ENCODE measurements around the gene PPARGC1A.

PPARGC1A gene

GRCh38 chr4:23881674-23882337, 8.0 kb downstream of the PPARGC1A start:
- DNase-seq (ENCODE audit: low spot score): no peak

DNA sequence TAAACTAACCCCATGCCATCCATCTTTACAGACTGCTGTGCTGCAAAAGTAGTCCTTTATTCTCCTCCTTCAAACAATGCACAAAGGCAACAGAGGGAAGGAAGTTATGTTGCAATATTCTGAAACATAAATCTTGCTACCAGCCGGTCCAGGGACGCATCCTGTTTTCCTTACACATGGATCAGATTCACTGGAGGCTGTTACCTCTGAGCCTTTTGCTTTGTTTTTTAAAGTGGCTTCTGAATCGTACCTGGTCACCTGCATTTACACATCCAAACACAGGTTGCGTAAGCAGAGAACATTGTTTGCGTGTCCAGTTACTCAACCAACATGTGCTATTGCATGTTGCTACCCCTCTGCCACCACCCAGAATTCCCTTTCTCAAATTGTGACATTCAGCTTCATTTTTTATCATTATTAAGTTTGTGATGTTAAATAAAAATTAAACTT, 8.8 kb downstream of the PPARGC1A start:
- DNase-seq (ENCODE audit: low spot score): no peak

DNA sequence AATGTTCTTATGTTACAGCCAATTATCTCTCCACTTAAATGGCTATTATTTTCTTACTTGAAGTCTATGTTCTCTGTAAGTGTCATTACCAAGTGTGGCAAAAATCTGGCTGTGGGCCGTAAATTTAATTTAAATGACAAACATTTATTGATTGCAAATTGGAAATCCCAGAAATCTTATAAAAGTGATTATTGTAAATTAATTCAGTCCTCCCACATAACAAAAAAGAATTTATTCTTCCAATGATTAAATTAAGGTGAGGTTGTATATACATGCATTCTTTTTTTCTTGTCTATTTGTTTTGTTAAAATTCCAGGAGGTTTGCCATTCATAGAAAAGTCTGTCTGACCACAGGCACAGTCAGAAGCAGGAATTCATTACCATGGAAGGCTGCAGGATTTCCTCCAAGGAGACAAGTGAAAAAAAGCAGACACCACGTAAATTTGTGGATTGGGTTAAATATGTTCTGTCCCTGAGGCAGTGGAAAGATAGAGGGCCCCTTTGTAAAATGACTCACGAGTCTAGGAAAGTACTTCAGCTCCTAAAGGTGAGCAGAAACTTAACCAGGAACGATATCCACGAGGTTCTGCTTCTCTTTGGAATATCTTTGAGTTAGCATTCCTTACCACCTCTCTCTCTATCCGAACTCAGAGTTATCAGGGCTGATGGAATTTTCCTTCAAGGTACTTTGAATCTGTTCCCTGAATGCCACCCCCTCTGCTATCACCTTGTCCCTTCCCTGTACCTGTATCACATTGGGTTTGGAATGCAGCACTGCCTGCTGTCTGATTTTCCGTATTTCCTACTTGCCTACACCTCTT, 10.7 kb downstream of the PPARGC1A start:
- DNase-seq (ENCODE audit: low spot score): no peak

DNA sequence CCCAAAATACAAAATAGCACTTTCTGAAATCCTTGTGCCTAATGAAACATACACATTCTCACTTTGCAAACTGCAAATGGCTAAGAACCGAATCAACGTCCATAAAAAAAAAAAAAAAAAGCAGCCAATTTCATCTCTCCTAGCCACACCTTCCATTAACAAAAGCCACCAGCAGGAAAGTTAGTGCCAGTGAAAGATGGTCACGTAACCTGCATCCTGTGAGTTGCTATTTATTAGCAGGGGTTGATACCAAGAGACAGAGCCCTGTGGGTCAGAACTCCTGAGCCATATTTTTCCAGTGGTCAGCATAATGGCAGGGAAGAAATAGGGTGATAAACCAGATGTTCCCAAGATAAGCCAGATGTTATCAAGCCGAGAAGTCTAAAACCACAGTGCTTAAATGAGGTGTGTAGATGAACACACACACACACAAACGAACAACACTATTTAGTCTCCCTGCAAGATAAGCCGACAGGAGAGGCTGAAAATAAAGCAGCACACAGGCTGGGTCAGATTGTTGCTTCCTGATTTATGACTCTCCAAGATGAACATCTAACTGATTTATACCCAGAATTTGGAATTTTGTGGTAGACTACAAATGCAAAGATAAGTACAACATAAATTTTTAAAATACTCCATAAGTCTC, 11.5 kb downstream of the PPARGC1A start:
- DNase-seq (ENCODE audit: low spot score): no peak

GRCh38 chr4:23877758-23878229, 12.1 kb downstream of the PPARGC1A start:
- no peak for DNase-seq (ENCODE audit: low spot score)

DNA sequence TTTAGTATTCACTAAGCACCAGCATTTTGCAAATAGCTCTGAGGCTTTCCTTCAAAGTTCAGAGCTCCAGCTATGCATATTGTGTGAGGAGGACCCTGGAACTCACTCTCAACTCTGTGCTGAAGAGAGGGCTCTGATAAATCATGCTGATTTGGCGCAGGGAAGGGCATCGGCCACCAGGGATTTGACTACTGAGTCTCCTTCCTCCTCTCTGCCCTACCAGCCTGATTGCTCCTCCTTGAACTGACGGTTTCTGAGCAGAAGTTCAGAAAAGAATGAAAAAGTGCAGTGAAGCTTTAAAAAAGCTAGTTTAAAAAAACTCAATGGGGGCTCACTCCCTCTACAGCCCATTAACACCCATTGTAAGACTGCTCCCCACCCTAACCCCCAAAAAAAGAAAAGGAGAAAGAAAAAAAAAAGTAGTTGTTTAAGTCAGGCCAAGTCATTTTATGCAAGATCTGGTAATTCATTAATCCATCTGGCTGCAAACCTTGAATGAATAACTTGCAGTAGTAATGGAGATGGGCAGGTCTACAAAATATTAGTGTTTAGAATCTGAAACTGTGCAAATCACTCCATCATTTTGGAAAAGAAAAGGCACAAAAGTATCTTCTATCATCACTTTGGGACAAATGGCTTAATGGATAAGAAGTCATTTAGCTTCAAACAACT, 13.3 kb downstream of the PPARGC1A start:
- no peak for DNase-seq (ENCODE audit: low spot score)

DNA sequence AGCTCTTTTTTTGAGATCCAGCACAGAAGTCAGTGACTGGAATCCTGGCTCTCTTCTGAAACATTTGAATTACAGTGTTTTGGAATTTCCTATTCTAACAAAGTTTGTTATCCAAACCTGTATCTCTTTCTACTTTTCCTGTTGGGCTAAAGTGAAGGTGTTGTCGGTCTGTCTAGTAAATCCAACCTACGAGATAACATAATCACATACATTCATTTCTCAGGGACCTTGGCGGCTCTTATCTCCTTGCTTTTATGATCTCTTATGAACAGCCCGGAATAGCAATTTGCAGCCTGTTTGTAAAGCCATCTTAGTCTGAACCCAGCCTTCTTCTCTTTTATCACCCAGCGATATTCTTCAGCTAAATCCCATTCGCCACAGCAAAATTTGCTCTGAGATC, 14.5 kb downstream of the PPARGC1A start:
- no peak for DNase-seq (ENCODE audit: low spot score)

GRCh38 chr4:23874536-23874901, 15.3 kb downstream of the PPARGC1A start:
- DNase-seq (ENCODE audit: low spot score): no peak

- no peak for DNase-seq (ENCODE audit: low spot score)
Observed at GRCh38 chr4:23873717-23874535, 15.9 kb downstream of the PPARGC1A start.

DNA sequence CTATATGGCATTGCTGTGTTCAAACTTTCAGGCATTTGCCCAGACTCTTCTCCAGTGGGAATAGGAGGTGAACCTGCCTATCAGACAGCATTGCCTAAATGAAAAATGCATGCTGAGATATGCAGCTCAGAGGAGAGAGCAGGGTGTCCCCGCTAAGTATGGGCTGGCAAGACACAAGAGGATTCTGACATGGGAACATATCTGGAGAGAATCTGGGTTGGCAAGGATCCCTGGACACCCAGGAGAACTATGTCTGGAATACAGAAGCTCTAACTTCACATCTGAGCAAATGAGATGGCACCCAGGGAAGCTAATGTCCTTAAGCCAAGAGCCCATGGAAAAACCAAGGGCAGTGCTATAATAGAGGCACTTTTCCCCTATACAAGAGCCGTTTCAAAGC, 18.4 kb downstream of the PPARGC1A start:
- no peak for DNase-seq (ENCODE audit: low spot score)

DNA sequence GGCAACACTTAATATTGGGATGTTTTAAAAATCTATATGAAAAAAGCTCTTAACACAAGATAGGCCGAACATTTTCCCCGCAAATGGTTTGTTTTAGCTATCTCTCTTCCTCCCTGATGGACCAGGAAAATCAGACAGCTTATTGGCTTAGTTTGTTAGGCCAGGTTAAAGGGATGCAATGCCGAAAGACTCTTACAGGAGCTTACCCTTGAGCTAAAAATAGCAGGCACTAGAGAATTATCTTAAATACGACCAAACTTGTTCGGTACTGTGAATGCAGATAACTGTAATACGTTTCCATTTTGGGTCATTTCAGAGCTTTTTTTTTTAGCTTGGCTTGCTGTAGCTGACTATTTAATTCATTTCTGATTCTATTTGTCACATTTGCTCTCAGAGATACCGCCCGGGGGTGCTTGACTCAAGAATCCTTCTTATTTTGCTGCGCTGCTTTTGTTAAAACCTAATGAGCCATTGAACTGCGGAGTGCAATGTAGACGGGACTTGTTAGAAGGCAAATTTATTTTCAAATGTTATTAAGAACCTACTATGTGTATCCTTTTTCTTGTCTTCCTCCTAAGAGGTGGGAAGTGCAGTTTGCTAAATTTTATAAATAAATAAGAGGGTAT, 23.3 kb downstream of the PPARGC1A start:
- no peak for DNase-seq (ENCODE audit: low spot score)

DNA sequence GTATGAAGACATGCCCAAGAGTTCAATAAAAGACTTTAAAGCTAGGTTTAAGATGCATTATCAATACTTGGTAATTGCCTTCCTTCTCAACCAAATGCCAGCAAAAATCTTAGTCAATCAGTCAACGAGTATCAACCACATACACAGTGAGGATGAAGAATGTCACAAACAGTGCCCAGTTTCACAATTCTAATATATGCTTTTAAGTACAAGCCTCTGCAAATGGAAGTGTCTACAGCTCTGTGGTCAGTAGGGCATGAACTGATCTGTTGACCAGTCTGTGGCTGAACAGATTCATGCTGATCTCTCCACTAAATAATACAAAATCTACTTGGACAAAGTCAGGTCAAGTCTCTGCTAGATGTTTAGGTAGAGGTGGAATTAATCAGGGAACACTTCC, 27.9 kb downstream of the PPARGC1A start:
- no peak for DNase-seq (ENCODE audit: low spot score)

DNA sequence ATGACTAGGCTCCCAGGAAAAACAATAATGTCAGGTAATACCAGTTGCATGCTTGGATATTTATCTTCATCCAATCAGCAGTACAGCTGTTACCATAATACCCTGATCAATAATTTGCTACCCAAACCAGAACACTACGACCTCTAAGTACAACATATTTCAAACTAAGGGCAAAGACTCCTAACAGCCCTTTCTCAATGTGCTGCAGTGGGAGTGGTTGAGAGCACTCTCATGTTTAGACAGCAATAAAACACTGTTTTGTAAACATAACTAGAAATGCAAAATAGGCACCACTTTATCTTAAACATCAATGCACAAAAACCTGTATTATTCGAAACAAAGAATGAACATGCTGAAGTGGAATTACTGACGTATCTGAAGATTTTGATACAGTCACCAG, 28.9 kb downstream of the PPARGC1A start:
- DNase-seq (ENCODE audit: low spot score): no peak

DNA sequence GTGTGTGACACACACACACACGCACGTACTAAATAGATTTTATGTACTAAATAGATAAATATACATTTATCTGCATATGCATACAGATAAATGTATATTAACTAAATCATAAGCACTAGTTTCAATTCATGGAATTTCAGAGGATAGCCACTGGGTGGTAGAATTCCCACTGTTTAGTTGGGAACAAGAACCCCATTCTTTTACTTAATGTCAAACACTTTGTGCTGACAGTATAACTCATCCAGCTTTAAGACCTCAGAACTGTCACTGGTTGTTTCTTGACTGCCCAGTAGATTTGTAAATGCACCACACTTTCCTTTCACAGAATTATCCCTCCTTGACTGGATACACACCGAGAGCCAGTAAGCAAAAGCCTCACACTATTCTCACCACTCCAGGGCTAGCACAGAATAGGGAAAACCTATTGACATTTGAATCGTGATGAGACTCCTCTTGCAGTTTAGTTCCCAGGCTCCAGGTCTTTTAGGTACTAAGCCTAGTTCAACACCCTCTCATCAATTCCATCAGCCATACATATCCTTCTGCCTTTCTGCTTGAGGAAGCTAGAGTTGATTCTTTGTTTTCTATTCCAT, 32.4 kb downstream of the PPARGC1A start:
- no peak for DNase-seq (ENCODE audit: low spot score)

GRCh38 chr4:23856630-23857029, 33.2 kb downstream of the PPARGC1A start:
- no peak for DNase-seq (ENCODE audit: low spot score)

GRCh38 chr4:23855912-23856605, 33.8 kb downstream of the PPARGC1A start:
- no peak for DNase-seq (ENCODE audit: low spot score)

GRCh38 chr4:23853986-23854660, 35.7 kb downstream of the PPARGC1A start:
- DNase-seq (ENCODE audit: low spot score): no peak

- DNase-seq (ENCODE audit: low spot score): no peak
Observed at GRCh38 chr4:23851464-23851863, 38.4 kb downstream of the PPARGC1A start.

DNA sequence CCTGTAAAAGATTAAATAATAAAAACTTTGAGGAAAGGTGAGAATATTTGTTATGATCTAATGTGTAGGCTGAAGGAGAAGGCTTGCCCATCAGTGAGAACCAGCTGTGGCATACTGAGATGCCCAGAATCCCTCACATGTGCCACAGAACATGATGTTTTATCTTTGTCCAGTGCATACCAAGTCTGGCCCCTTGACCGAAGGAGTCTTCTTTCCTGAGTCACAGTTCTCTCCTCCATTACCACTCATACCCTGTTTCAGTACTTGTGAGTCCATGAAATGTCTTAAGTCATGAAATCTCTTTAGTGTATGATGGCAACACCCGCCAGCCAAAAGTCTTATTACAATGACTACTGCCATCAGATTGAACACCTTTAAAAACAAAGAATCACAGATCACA, 42.7 kb downstream of the PPARGC1A start:
- DNase-seq (ENCODE audit: low spot score): no peak
